ENCODE results near the gene DUSP6. TPM values are rescaled to one million over a fixed set of nuclear protein-coding genes. Genes with fewer than 3 reads are reported as not detected.

DUSP6 gene
- total RNA-seq, 4 donors from 2014 or later = 31.0 to 40.2 (median 33.8) TPM

- intact Hi-C loops (cut with DNase I) = no loop called here
- TF ChIP-seq, protein P1, sequence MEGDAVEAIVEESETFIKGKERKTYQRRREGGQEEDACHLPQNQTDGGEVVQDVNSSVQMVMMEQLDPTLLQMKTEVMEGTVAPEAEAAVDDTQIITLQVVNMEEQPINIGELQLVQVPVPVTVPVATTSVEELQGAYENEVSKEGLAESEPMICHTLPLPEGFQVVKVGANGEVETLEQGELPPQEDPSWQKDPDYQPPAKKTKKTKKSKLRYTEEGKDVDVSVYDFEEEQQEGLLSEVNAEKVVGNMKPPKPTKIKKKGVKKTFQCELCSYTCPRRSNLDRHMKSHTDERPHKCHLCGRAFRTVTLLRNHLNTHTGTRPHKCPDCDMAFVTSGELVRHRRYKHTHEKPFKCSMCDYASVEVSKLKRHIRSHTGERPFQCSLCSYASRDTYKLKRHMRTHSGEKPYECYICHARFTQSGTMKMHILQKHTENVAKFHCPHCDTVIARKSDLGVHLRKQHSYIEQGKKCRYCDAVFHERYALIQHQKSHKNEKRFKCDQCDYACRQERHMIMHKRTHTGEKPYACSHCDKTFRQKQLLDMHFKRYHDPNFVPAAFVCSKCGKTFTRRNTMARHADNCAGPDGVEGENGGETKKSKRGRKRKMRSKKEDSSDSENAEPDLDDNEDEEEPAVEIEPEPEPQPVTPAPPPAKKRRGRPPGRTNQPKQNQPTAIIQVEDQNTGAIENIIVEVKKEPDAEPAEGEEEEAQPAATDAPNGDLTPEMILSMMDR (IDR thresholded peaks at IDR 0.05) = no peak
- TF ChIP-seq POLR2A (IDR thresholded peaks at IDR 0.05) = no peak
- Histone ChIP-seq H3K4me3 (replicated peaks in 1 of 3) (no peak overlapping the region), H3K27ac (no peak overlapping the region), H3K36me3 (no peaks in the 10 kb centered on the region), H3K9me3 (no peaks in the 10 kb centered on the region), H3K4me1 (peaks cover 11 to 19% of the 10 kb centered on the region in 2 donors), H3K27me3 (no peaks in the 10 kb centered on the region)
- WGBS, 2 donors = 94 to 96% methylated on average over 2 of the region's 2 CpGs
- no peak for DNase-seq
Observed at GRCh38 chr12:89376844-89377243, 24.5 kb upstream of the DUSP6 start.

DNA sequence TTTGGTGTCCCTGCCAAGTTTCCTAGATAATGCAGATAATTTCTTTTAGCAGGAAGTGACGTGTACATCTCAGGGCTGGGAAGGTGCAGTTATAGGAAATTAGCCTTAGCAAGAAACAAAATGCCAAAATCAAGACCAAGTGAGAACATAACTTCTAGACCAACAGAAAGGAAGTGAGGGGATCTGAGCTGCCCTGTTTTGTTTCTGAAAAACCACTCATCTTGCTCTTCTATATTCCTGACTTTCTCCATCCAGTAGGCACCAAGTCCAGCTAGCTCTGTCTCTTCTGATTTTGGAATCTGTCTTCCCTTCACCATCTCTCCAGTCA is 23.9 kb upstream of the DUSP6 start:
- intact Hi-C loops (cut with DNase I) = no loop called here
- Histone ChIP-seq H3K9me3 (no peaks in the 10 kb centered on the region), H3K36me3 (no peaks in the 10 kb centered on the region), H3K4me1 (peaks cover 11 to 19% of the 10 kb centered on the region in 2 donors), H3K4me3 (replicated peaks in 1 of 3) (no peak overlapping the region), H3K27ac (peak overlapping the region in 2 of 3 donors; percentile 32 to 35), H3K27me3 (no peaks in the 10 kb centered on the region)
- no peak for TF ChIP-seq POLR2A (IDR thresholded peaks at IDR 0.05)
- TF ChIP-seq, protein P1 (IDR thresholded peaks at IDR 0.05) = no peak
- WGBS, 2 donors = 46 to 53% methylated on average over 1 of the region's 1 CpG
- DNase-seq = no peak

- Histone ChIP-seq H3K4me3 (replicated peaks in 1 of 3) (no peak overlapping the region), H3K27me3 (no peaks in the 10 kb centered on the region), H3K9me3 (no peaks in the 10 kb centered on the region), H3K27ac (no peak overlapping the region), H3K36me3 (no peaks in the 10 kb centered on the region), H3K4me1 (peaks cover 11 to 19% of the 10 kb centered on the region in 2 donors)
- WGBS, 2 donors = 23 to 68% methylated on average over 2 of the region's 2 CpGs
- peak in 1 of 2 donors; percentile 20 for DNase-seq
- intact Hi-C loops (cut with DNase I) = no loop called here
- TF ChIP-seq, protein P1 (IDR thresholded peaks at IDR 0.05) = no peak
- no peak for TF ChIP-seq POLR2A (IDR thresholded peaks at IDR 0.05)
Observed at GRCh38 chr12:89373763-89374572, 21.7 kb upstream of the DUSP6 start.

GRCh38 chr12:89372584-89373370 is 20.5 kb upstream of the DUSP6 start:
- intact Hi-C loops (cut with DNase I) = no loop called here
- no peaks in the 10 kb centered on the region for H3K9me3 ChIP-seq
- no peaks in the 10 kb centered on the region for H3K36me3 ChIP-seq
- H3K4me3 ChIP-seq (replicated peaks in 1 of 3) = no peak overlapping the region
- no peak for TF ChIP-seq POLR2A (IDR thresholded peaks at IDR 0.05)
- TF ChIP-seq, protein P1 (IDR thresholded peaks at IDR 0.05) = no peak
- 75 to 78% methylated on average over 6 of the region's 6 CpGs for WGBS, 2 donors
- peaks cover 11 to 19% of the 10 kb centered on the region in 2 donors for H3K4me1 ChIP-seq
- H3K27ac ChIP-seq = no peak overlapping the region
- DNase-seq = no peak
- H3K27me3 ChIP-seq = no peaks in the 10 kb centered on the region

GRCh38 chr12:89370850-89371249 is 18.5 kb upstream of the DUSP6 start:
- TF ChIP-seq, protein P1 (IDR thresholded peaks at IDR 0.05) = no peak
- TF ChIP-seq POLR2A (IDR thresholded peaks at IDR 0.05) = no peak
- Histone ChIP-seq H3K27me3 (no peaks in the 10 kb centered on the region), H3K4me1 (peaks cover 11 to 14% of the 10 kb centered on the region in 2 donors), H3K27ac (no peak overlapping the region), H3K36me3 (no peaks in the 10 kb centered on the region), H3K9me3 (no peaks in the 10 kb centered on the region), H3K4me3 (replicated peaks in 1 of 3) (no peak overlapping the region)
- 82 to 84% methylated on average over 7 of the region's 7 CpGs for WGBS, 2 donors
- DNase-seq = no peak
- intact Hi-C loops (cut with DNase I) = no loop called here
